ENCODE measurements around the gene NR5A2.

The NR5A2 gene

GRCh38 chr1:200128081-200128480 lies 100.6 kb downstream of the NR5A2 start:
- DNase-seq (ENCODE audit: low spot score): no peak

- DNase-seq (ENCODE audit: low spot score): no peak
Observed at GRCh38 chr1:200128944-200129879, 101.7 kb downstream of the NR5A2 start.

GRCh38 chr1:200130552-200130951 lies 103.0 kb downstream of the NR5A2 start:
- no peak for DNase-seq (ENCODE audit: low spot score)

GRCh38 chr1:200131551-200132125 lies 104.1 kb downstream of the NR5A2 start:
- DNase-seq (ENCODE audit: low spot score): no peak

GRCh38 chr1:200133123-200133522 lies 105.6 kb downstream of the NR5A2 start:
- DNase-seq (ENCODE audit: low spot score): no peak

- no peak for DNase-seq (ENCODE audit: low spot score)
Observed at GRCh38 chr1:200134116-200134515, 106.6 kb downstream of the NR5A2 start.

GRCh38 chr1:200136384-200136783 lies 108.9 kb downstream of the NR5A2 start:
- no peak for DNase-seq (ENCODE audit: low spot score)

GRCh38 chr1:200139661-200140250 lies 112.2 kb downstream of the NR5A2 start:
- DNase-seq (ENCODE audit: low spot score): no peak

- DNase-seq (ENCODE audit: low spot score): no peak
Observed at GRCh38 chr1:200143347-200143746, 115.8 kb downstream of the NR5A2 start.

- DNase-seq (ENCODE audit: low spot score): no peak
Observed at GRCh38 chr1:200146100-200146499, 118.6 kb downstream of the NR5A2 start.

GRCh38 chr1:200147094-200147493 lies 119.6 kb downstream of the NR5A2 start:
- no peak for DNase-seq (ENCODE audit: low spot score)

- DNase-seq (ENCODE audit: low spot score): no peak
Observed at GRCh38 chr1:200147742-200148141, 120.2 kb downstream of the NR5A2 start.

- no peak for DNase-seq (ENCODE audit: low spot score)
Observed at GRCh38 chr1:200150006-200150405, 122.5 kb downstream of the NR5A2 start.

GRCh38 chr1:200150721-200151120 lies 123.2 kb downstream of the NR5A2 start:
- DNase-seq (ENCODE audit: low spot score): no peak

- DNase-seq (ENCODE audit: low spot score): no peak
Observed at GRCh38 chr1:200152336-200152735, 124.8 kb downstream of the NR5A2 start.

GRCh38 chr1:200153277-200154055 lies 126.0 kb downstream of the NR5A2 start:
- DNase-seq (ENCODE audit: low spot score): no peak

- no peak for DNase-seq (ENCODE audit: low spot score)
Observed at GRCh38 chr1:200154069-200154767, 126.7 kb downstream of the NR5A2 start.

GRCh38 chr1:200157715-200158114 lies 130.2 kb downstream of the NR5A2 start:
- no peak for DNase-seq (ENCODE audit: low spot score)

GRCh38 chr1:200161801-200162200 lies 134.3 kb downstream of the NR5A2 start:
- DNase-seq (ENCODE audit: low spot score): no peak

- DNase-seq (ENCODE audit: low spot score): no peak
Observed at GRCh38 chr1:200162258-200162657, 134.7 kb downstream of the NR5A2 start.

GRCh38 chr1:200162877-200163276 lies 135.4 kb downstream of the NR5A2 start:
- no peak for DNase-seq (ENCODE audit: low spot score)

- DNase-seq (ENCODE audit: low spot score): no peak
Observed at GRCh38 chr1:200163911-200164310, 136.4 kb downstream of the NR5A2 start.
